VCaP (cell line): ENCODE data around the gene CRYGC.

Source experiments
- H3K27ac ChIP-seq: fragments of 450-650 bp; 2 replicates; pipeline ENCODE4 v1.5.1; 2017
- CTCF ChIP-seq: fragments of 450-650 bp; conservative IDR thresholded peaks from 2 replicates; pipeline ENCODE4 v1.5.1; 2017; ENCODE audit warnings: mild to moderate bottlenecking, moderate library complexity

Gene CRYGC, protein sequence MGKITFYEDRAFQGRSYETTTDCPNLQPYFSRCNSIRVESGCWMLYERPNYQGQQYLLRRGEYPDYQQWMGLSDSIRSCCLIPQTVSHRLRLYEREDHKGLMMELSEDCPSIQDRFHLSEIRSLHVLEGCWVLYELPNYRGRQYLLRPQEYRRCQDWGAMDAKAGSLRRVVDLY

DNA sequence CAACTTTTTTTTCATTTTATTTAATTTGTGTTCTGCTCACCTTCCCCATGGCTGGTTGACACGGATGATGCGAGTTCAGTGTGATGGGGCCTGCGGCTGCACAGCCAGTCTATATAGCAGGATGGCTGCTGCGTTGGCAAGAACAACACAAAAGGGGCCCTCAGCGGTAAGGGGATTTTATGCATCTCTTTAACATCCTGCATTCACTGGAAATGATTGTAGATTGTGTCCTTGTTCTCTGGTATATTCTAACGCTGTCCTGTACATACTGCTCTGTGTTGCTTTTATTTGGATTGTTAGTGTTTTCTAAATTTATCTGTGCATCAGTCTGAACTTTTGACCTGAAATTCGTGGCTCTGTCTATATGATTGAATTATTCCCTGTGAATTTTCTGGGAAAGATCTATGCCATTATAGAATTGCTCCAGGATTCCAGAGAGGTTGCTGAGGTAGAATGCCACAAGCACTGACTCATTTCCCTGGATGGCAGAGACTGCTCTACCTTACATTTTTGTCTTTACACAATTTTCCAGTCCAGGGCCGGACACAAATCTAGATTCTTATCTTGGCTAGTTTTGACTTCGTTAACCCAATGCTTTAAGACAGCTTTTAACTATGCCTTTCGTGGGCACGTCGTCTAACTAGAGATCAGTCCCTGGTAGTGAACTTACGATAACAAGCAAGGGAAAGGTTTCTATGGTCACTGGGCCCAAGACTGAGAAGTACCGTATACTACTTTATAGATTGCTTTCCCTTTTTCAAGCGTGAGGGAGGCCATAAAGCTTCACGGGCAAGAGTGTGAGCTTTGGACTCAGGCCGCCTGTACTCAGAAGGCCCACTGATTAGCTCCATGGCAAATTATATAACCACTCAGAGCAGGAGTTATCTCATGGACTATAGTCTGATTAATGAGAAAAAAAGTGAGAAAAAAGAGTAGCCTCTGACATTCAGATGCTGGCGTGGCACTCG is at the start of gene CRYGC:
Gene CRYGC, minus strand, starts transcription at position 85 of the 968 bp plus-strand sequence. Its CDS starts 36 bp downstream, at position 49.
- TF ChIP-seq CTCF: no peak
- H3K27ac ChIP-seq: no peak within 1 kb of the TSS

- no peak for TF ChIP-seq CTCF
- no peak overlapping the region for H3K27ac ChIP-seq
These were observed 49.5 kb upstream of the CRYGC start for GRCh38 chr2:208179028-208179609.

DNA sequence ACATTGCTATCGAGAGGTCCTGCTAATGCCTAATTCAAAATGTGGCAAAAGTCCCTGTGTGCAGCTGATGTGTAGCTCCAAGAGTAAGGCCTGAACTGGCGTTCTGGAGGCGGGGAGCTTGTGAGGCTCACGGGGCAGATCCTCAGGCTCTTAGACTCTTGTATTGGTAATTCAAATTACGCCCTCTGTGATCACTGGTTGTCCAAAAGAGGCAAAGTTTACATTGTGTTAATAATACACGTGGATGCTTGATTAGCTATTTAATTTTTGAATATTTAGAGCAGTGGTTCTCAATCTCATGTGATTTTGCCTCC is 46.2 kb upstream of the CRYGC start:
- H3K27ac ChIP-seq: peak overlapping the region; percentile 24; the same call in 1 of the 2 replicates
- no peak for TF ChIP-seq CTCF

GRCh38 chr2:208175069-208175839 is 45.6 kb upstream of the CRYGC start:
- H3K27ac ChIP-seq: peak overlapping the region; percentile 24; the same call in 1 of the 2 replicates
- TF ChIP-seq CTCF: peak; percentile 94

- TF ChIP-seq CTCF: no peak
- H3K27ac ChIP-seq: no peak overlapping the region
These were observed 44.5 kb upstream of the CRYGC start for GRCh38 chr2:208174144-208174543.

DNA sequence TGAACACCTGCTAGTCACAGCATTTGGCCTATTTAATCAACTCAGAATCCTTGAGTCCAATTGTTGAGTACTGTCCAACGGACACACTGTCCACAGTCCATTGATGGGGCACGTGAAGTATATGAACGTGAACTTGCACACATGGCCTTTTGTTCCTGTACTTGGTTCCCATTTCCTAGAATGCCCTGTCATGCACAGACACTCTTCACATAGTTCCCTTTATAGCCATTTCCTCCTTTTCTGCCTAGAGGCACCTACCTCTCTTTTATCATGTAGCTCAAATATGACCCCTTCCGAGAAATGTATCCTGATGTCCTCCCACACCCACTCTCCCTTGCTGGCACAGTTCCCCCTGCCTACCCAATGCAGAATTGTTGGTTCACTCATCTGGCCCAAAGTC is 42.5 kb upstream of the CRYGC start:
- no peak overlapping the region for H3K27ac ChIP-seq
- TF ChIP-seq CTCF: no peak
